GM23338 (cell line): ENCODE data around the gene ZSCAN30.

ENCODE experiments used
- CTCF ChIP-seq, 2 experiments: fragments of 200-600 bp in 1 of 2; sonication (generic) in 1 of 2; conservative IDR thresholded peaks; 2 replicates each; pipeline versions ENCODE4 v1.5.1 to v1.6.1; 2016 to 2017; ENCODE audit warnings: antibody characterized with exemption in 2 of 2, low read depth in 2 of 2, mild to moderate bottlenecking in 2 of 2, moderate library complexity in 1 of 2
- EZH2 ChIP-seq: fragments of 200-600 bp; sonication (generic); IDR thresholded peaks from one replicate; pipeline ENCODE4 v1.8.0; 2017; ENCODE audit warnings: antibody characterized with exemption, mild to moderate bottlenecking, low read depth; ENCODE audit not compliant: unreplicated experiment
- EZH2phosphoT487 ChIP-seq: fragments of 200-600 bp; sonication (generic); IDR thresholded peaks from one replicate; pipeline ENCODE4 v1.8.1; 2018; ENCODE audit warnings: antibody characterized with exemption; ENCODE audit not compliant: unreplicated experiment
- JUNB ChIP-seq: IDR thresholded peaks from one replicate; pipeline ENCODE4 v1.6.1; 2016; ENCODE audit warnings: antibody characterized with exemption; ENCODE audit not compliant: unreplicated experiment
- NANOG ChIP-seq: IDR thresholded peaks from 2 replicates; pipeline ENCODE4 v1.6.1; 2016; ENCODE audit warnings: antibody characterized with exemption, borderline replicate concordance
- POLR2AphosphoS5 ChIP-seq: IDR thresholded peaks from 2 replicates; pipeline ENCODE4 v1.6.1; 2016; ENCODE audit warnings: antibody characterized with exemption, low read depth
- ZNF331 ChIP-seq: fragments of 250-450 bp; sonication (Bioruptor Pico); IDR thresholded peaks from 2 replicates; pipeline ENCODE4 v1.5.0; 2020; ENCODE audit warnings: low read depth, mild to moderate bottlenecking, moderate library complexity

GRCh38 chr18:35334212-35334611 is 44.2 kb upstream of the ZSCAN30 start:
- no peak for TF ChIP-seq ZNF331
- no peak for TF ChIP-seq EZH2
- no peak for TF ChIP-seq EZH2phosphoT487
- TF ChIP-seq POLR2AphosphoS5: no peak
- TF ChIP-seq CTCF (conservative IDR thresholded peaks at IDR 0.05; ENCODE audit: low read depth in 2 of 2): no peak
- no peak for TF ChIP-seq NANOG
- TF ChIP-seq JUNB: no peak
